ENCODE measurements around the gene TRPM3.

Gene TRPM3

DNA sequence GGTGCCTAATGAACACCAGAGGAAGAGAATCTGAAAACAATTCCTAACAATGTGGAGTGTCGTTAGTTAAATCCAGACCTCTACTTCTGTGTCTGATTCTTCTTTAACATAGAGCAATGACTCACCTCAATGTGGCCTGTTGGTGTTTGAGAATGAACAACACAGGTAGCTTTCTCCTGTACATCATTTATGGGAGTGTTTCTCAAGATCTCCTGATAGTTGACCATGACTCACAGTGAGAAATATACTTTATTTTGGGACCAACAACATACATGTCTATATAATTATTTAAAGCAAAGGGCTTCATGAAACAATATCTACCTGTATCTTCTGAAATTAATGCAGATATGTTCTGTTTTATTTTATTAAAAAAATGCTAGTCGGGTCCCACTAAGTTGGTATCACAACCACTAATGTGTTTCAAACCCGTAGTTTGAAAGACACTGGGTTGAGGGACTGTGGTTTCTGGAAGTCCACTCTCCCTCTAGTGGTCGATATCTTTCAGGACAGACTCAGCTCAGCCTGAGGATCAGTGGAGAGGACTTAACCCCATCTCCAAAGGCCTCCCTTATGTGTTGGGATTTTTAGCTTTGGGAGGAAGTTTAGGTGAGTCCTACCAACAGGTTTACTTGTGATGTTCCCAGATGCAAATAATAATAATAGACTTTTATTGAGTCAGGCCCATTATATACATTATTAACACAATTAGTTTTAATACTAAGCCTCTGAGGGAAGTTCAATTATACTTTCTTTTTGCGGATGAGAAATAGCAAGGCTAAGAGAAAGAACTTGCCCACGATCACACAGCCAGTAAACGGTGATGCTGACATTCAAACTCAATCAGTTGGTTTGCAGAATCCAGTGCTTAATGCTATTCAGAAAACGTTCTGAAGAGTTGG, 636.9 kb downstream of the TRPM3 start:
- Histone ChIP-seq H2AFZ (ENCODE audit: low read depth, low read length) (no peak overlapping the region), H3K4me3 (ENCODE audit: low read length) (no peak overlapping the region), H3K9ac (ENCODE audit: low read length) (no peak overlapping the region), H3K36me3 (replicated peaks; ENCODE audit: low read depth, low read length) (no peaks in the 10 kb centered on the region), H3K4me1 (ENCODE audit: low read length) (no peaks in the 10 kb centered on the region), H3K4me2 (ENCODE audit: low read length) (no peak overlapping the region), H3K9me3 (ENCODE audit: insufficient read depth, low read length) (no peaks in the 10 kb centered on the region), H4K20me1 (ENCODE audit: insufficient read depth, low read length) (no peaks in the 10 kb centered on the region), H3K27me3 (ENCODE audit: low read depth, low read length) (no peaks in the 10 kb centered on the region), H3K27ac (ENCODE audit: low read length) (no peak overlapping the region), H3K79me2 (ENCODE audit: low read length) (no peaks in the 10 kb centered on the region)
- no peak for TF ChIP-seq EZH2phosphoT487 (IDR thresholded peaks at IDR 0.05; ENCODE audit: low read depth)
- TF ChIP-seq, protein P1, sequence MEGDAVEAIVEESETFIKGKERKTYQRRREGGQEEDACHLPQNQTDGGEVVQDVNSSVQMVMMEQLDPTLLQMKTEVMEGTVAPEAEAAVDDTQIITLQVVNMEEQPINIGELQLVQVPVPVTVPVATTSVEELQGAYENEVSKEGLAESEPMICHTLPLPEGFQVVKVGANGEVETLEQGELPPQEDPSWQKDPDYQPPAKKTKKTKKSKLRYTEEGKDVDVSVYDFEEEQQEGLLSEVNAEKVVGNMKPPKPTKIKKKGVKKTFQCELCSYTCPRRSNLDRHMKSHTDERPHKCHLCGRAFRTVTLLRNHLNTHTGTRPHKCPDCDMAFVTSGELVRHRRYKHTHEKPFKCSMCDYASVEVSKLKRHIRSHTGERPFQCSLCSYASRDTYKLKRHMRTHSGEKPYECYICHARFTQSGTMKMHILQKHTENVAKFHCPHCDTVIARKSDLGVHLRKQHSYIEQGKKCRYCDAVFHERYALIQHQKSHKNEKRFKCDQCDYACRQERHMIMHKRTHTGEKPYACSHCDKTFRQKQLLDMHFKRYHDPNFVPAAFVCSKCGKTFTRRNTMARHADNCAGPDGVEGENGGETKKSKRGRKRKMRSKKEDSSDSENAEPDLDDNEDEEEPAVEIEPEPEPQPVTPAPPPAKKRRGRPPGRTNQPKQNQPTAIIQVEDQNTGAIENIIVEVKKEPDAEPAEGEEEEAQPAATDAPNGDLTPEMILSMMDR (IDR thresholded peaks at IDR 0.05; ENCODE audit: low read depth, low read length) = peak; percentile 50

DNA sequence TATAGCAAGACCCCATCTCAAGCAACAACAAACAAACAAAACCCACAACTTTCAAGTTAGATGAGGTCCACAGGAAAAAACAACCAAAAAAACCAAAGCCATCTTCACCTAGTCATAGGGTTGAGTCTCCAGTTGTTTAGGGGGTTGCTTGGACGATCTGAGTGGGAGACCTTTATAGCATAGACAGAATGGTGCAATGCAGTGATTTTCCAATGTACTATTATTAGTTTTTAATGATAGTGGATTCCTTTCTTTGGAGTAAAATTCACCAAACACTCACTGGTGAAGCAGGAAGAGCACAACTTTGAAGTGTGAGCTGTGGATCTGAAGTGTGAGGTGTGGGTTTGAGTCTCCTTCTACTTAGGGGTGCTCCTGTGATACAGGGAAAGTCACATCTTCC, 640.0 kb downstream of the TRPM3 start:
- TF ChIP-seq, protein P1 (IDR thresholded peaks at IDR 0.05; ENCODE audit: low read depth, low read length) = no peak
- no peak for TF ChIP-seq EZH2phosphoT487 (IDR thresholded peaks at IDR 0.05; ENCODE audit: low read depth)
- Histone ChIP-seq H3K9ac (ENCODE audit: low read length) (no peak overlapping the region), H3K4me2 (ENCODE audit: low read length) (no peak overlapping the region), H3K9me3 (ENCODE audit: insufficient read depth, low read length) (no peaks in the 10 kb centered on the region), H3K4me1 (ENCODE audit: low read length) (no peaks in the 10 kb centered on the region), H3K4me3 (ENCODE audit: low read length) (no peak overlapping the region), H3K36me3 (replicated peaks; ENCODE audit: low read depth, low read length) (no peaks in the 10 kb centered on the region), H3K79me2 (ENCODE audit: low read length) (no peaks in the 10 kb centered on the region), H4K20me1 (ENCODE audit: insufficient read depth, low read length) (no peaks in the 10 kb centered on the region), H3K27ac (ENCODE audit: low read length) (no peak overlapping the region), H3K27me3 (ENCODE audit: low read depth, low read length) (peaks cover 4% of the 10 kb centered on the region; the same call in 1 of the 2 replicates), H2AFZ (ENCODE audit: low read depth, low read length) (no peak overlapping the region)

DNA sequence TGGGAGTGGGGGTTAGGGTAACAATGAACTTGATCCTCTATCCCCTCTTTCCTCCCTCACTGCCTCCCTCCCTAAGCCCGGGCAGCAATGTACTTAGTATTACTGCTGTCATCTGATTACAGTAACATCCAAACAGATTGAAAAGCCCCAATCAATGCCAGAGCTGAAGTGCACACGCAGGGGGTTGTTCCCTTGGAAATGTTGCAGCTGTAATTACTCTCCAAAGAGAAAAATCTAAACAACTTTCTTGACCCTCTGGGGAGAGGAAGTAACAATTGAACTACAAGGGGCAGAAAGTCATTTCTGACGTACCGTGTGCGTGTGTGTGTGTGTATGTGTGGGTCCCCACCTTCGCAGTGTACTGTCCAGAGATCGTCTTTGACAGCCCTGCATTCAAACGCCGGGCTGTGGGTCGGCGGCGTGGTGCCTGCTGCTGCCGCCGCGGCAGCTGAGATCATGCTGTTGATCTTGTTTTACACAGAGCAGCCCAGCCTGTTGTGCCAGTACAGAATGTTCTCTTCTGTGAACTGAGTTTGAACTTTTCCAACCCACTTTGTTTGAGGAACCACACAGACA, 640.9 kb downstream of the TRPM3 start:
- no peaks in the 10 kb centered on the region for H3K4me1 ChIP-seq (ENCODE audit: low read length)
- no peak overlapping the region for H3K4me3 ChIP-seq (ENCODE audit: low read length)
- H3K79me2 ChIP-seq (ENCODE audit: low read length) = no peaks in the 10 kb centered on the region
- no peaks in the 10 kb centered on the region for H3K36me3 ChIP-seq (replicated peaks; ENCODE audit: low read depth, low read length)
- no peak for TF ChIP-seq EZH2phosphoT487 (IDR thresholded peaks at IDR 0.05; ENCODE audit: low read depth)
- TF ChIP-seq, protein P1 (IDR thresholded peaks at IDR 0.05; ENCODE audit: low read depth, low read length) = no peak
- no peak overlapping the region for H3K9ac ChIP-seq (ENCODE audit: low read length)
- no peak overlapping the region for H2AFZ ChIP-seq (ENCODE audit: low read depth, low read length)
- no peak overlapping the region for H3K27ac ChIP-seq (ENCODE audit: low read length)
- H3K9me3 ChIP-seq (ENCODE audit: insufficient read depth, low read length) = no peaks in the 10 kb centered on the region
- H3K27me3 ChIP-seq (ENCODE audit: low read depth, low read length) = peaks cover 11% of the 10 kb centered on the region
- H4K20me1 ChIP-seq (ENCODE audit: insufficient read depth, low read length) = no peaks in the 10 kb centered on the region
- no peak overlapping the region for H3K4me2 ChIP-seq (ENCODE audit: low read length)

DNA sequence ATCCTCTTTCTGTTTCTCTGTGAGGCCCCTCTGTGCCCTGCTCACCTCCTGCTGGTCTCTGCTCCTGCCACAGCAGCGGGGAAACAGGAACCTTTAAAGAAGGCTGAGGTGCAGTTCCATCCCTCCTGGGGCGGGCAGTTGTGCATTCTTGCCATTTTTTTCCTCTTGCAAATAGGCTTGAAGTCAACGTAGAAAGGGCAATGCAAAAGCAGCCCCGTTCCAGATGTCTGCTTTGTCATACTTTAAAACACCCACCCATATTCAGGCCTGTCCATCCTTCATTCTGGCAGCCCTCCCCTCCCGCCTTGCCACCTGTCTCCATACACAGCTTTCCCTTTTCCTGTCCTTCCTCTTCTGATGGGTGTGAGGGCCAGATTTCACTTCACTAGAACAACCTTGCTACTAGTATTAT, 641.5 kb downstream of the TRPM3 start:
- no peaks in the 10 kb centered on the region for H4K20me1 ChIP-seq (ENCODE audit: insufficient read depth, low read length)
- H3K9ac ChIP-seq (ENCODE audit: low read length) = no peak overlapping the region
- no peak overlapping the region for H2AFZ ChIP-seq (ENCODE audit: low read depth, low read length)
- no peak overlapping the region for H3K27ac ChIP-seq (ENCODE audit: low read length)
- no peaks in the 10 kb centered on the region for H3K4me1 ChIP-seq (ENCODE audit: low read length)
- no peaks in the 10 kb centered on the region for H3K9me3 ChIP-seq (ENCODE audit: insufficient read depth, low read length)
- no peaks in the 10 kb centered on the region for H3K79me2 ChIP-seq (ENCODE audit: low read length)
- H3K36me3 ChIP-seq (replicated peaks; ENCODE audit: low read depth, low read length) = no peaks in the 10 kb centered on the region
- H3K4me2 ChIP-seq (ENCODE audit: low read length) = no peak overlapping the region
- H3K4me3 ChIP-seq (ENCODE audit: low read length) = no peak overlapping the region
- peaks cover 16% of the 10 kb centered on the region for H3K27me3 ChIP-seq (ENCODE audit: low read depth, low read length)
- TF ChIP-seq, protein P1 (IDR thresholded peaks at IDR 0.05; ENCODE audit: low read depth, low read length) = no peak
- no peak for TF ChIP-seq EZH2phosphoT487 (IDR thresholded peaks at IDR 0.05; ENCODE audit: low read depth)

Data from OCI-LY3 (cell line).